HCT116 (cell line): Measurements from ENCODE around the gene IFIT1. TPM values are rescaled to one million over a fixed set of nuclear protein-coding genes. Genes with fewer than 3 reads are reported as not detected.

Experiments used
- ATAC-seq: fragments of 200-7000 bp; cut with Tn5 transposase; 2 replicates; pipeline ENCODE4 v1.9.1; 2020; ENCODE audit warnings: mild to moderate bottlenecking, moderate library complexity
- BruUV-seq: library from RNA; stranded (reverse); fragments of 400-500 nt; replicated peaks from 2 replicates; lab custom pipeline; 2021; lab: Mats Ljungman, UMichigan
- CTCF ChIA-PET: fragments of 300-600 bp; sonication (Branson Sonifier 250); formaldehyde crosslinking; loops from one replicate; lab custom pipeline; 2021; ENCODE audit warnings: antibody characterized with exemption; lab: Charles Lee
- POLR2A ChIA-PET: fragments of 300-600, 350-600 bp; sonication (Branson Sonifier 250); formaldehyde crosslinking; loops from one replicate; lab custom pipeline; 2021; ENCODE audit warnings: antibody characterized with exemption; lab: Charles Lee
- RAD21 ChIA-PET, 2 experiments: fragments of 300-600 bp; sonication (Branson Sonifier 250); formaldehyde crosslinking; loops; one replicate each; lab custom pipeline; 2023; ENCODE audit warnings: low total read pairs in 2 of 2; ENCODE audit not compliant: uncharacterized antibody in 2 of 2, unreplicated experiment in 2 of 2, low non-redundant PET in 1 of 2; lab: Charles Lee
- DNase-seq: peaks from one replicate; pipeline ENCODE4 v3.0.0-alpha.2; 2010; ENCODE audit warnings: low read depth, low spot score
- H2AFZ ChIP-seq: fragments of 200-600 bp; shearing (Covaris generic), sonication (generic); 2 replicates; pipeline ENCODE4 v1.6.1; 2017; ENCODE audit warnings: low read depth, mixed run types, mixed read lengths, antibody characterized with exemption, low read length; ENCODE audit not compliant: poor library complexity, severe bottlenecking
- H3K27ac ChIP-seq: 2 replicates; pipeline ENCODE4 v1.5.1; 2012; ENCODE audit warnings: low read depth, low read length
- H3K27me3 ChIP-seq: fragments of 200-600 bp; sonication (generic); 2 replicates; pipeline ENCODE4 v1.6.1; 2016; ENCODE audit warnings: mixed run types, low read length, mixed read lengths; ENCODE audit not compliant: insufficient read depth
- H3K36me3 ChIP-seq, 2 experiments: fragments of 200-500 bp in 1 of 2; fragments of 200-600 bp in 1 of 2; sonication (Bioruptor generic) in 1 of 2; sonication (generic) in 1 of 2; 2 replicates each; pipeline versions ENCODE4 v1.5.1 to v1.6.1; 2014 to 2016; ENCODE audit warnings: low read length in 2 of 2, inconsistent platforms in 1 of 2, mixed read lengths in 1 of 2, mixed run types in 1 of 2; ENCODE audit not compliant: insufficient read depth in 2 of 2, control insufficient read depth in 1 of 2
- H3K4me1 ChIP-seq, 2 experiments: fragments of 200-600 bp in 1 of 2; sonication (generic) in 1 of 2; 2 replicates each; pipeline versions ENCODE4 v1.5.1 to v1.6.1; 2012 to 2017; ENCODE audit warnings: low read length in 2 of 2, inconsistent platforms in 1 of 2, mild to moderate bottlenecking in 1 of 2, mixed read lengths in 1 of 2, mixed run types in 1 of 2, moderate library complexity in 1 of 2; ENCODE audit not compliant: insufficient read depth in 2 of 2, control insufficient read depth in 1 of 2
- H3K4me2 ChIP-seq: fragments of 200-600 bp; sonication (generic); 2 replicates; pipeline ENCODE4 v1.6.1; 2017; ENCODE audit warnings: mixed run types, low read length, mixed read lengths
- H3K4me3 ChIP-seq, 2 experiments: fragments of 200-600 bp in 1 of 2; sonication (generic) in 1 of 2; replicated peaks in 1 of 2; 2 replicates each; pipeline ENCODE4 v1.5.1; 2011 to 2016; ENCODE audit warnings: low read length in 2 of 2, control low read depth in 1 of 2, low read depth in 1 of 2, mild to moderate bottlenecking in 1 of 2, mixed read lengths in 1 of 2, mixed run types in 1 of 2
- H3K79me2 ChIP-seq: fragments of 200-600 bp; sonication (generic); 2 replicates; pipeline ENCODE4 v1.6.1; 2017; ENCODE audit warnings: mild to moderate bottlenecking, mixed run types, low read length, moderate library complexity, mixed read lengths; ENCODE audit not compliant: insufficient read depth
- H3K9ac ChIP-seq: fragments of 200-600 bp; sonication (generic); 2 replicates; pipeline ENCODE4 v1.6.1; 2016; ENCODE audit warnings: low read length, mixed read lengths
- H3K9me2 ChIP-seq: fragments of 200-600 bp; sonication (generic), shearing (Covaris generic); 2 replicates; pipeline ENCODE4 v1.6.1; 2017; ENCODE audit warnings: mixed run types, mild to moderate bottlenecking, moderate library complexity; ENCODE audit not compliant: insufficient read depth
- H3K9me3 ChIP-seq, 2 experiments: fragments of 200-500 bp in 1 of 2; fragments of 200-600 bp in 1 of 2; sonication (Bioruptor generic) in 1 of 2; sonication (generic) in 1 of 2; 2 replicates each; pipeline ENCODE4 v1.6.1; 2014 to 2017; ENCODE audit warnings: low read length in 2 of 2, mixed read lengths in 2 of 2, inconsistent platforms in 1 of 2, low read depth in 1 of 2, mild to moderate bottlenecking in 1 of 2, mixed run types in 1 of 2, moderate library complexity in 1 of 2; ENCODE audit not compliant: control insufficient read depth in 1 of 2, insufficient read depth in 1 of 2
- H4K20me1 ChIP-seq: fragments of 200-600 bp; sonication (generic), shearing (Covaris generic); 2 replicates; pipeline ENCODE4 v1.6.1; 2017; ENCODE audit warnings: mixed run types, mild to moderate bottlenecking, moderate library complexity; ENCODE audit not compliant: insufficient read depth
- CBX3 ChIP-seq: IDR thresholded peaks from 2 replicates; pipeline ENCODE4 v1.6.1; 2012; ENCODE audit warnings: low read depth
- CEBPB ChIP-seq: IDR thresholded peaks from 2 replicates; pipeline ENCODE4 v1.6.1; 2012; ENCODE audit warnings: low read depth
- CTCF ChIP-seq, 3 experiments: fragments of 200-600 bp in 1 of 3; sonication (generic) in 1 of 3; IDR thresholded peaks in 2 of 3; conservative IDR thresholded peaks in 1 of 3; 2 replicates each; pipeline ENCODE4 v1.5.1; 2012 to 2017; ENCODE audit warnings: low read depth in 2 of 3, low read length in 2 of 3, antibody characterized with exemption in 1 of 3, borderline replicate concordance in 1 of 3, control low read depth in 1 of 3, mild to moderate bottlenecking in 1 of 3, mixed read lengths in 1 of 3, mixed run types in 1 of 3, moderate library complexity in 1 of 3; ENCODE audit not compliant: insufficient read depth in 1 of 3
- EZH2 ChIP-seq: fragments of 200-600 bp; sonication (generic); IDR thresholded peaks from 2 replicates; pipeline ENCODE4 v1.6.1; 2017; ENCODE audit warnings: antibody characterized with exemption, mixed run types
- EZH2phosphoT487 ChIP-seq: fragments of 200-600 bp; IDR thresholded peaks from 2 replicates; pipeline ENCODE4 v1.6.1; 2018; ENCODE audit warnings: antibody characterized with exemption, borderline replicate concordance
- FOSL1 ChIP-seq: IDR thresholded peaks from 2 replicates; pipeline ENCODE4 v1.6.1; 2012; ENCODE audit warnings: low read depth
- JUND ChIP-seq: IDR thresholded peaks from 2 replicates; pipeline ENCODE4 v1.6.1; 2012
- MAX ChIP-seq: IDR thresholded peaks from 2 replicates; pipeline ENCODE4 v1.6.1; 2012
- POLR2A ChIP-seq: IDR thresholded peaks from 2 replicates; pipeline ENCODE4 v1.7.0; 2011; ENCODE audit warnings: borderline replicate concordance; ENCODE audit not compliant: insufficient read depth, insufficient read length; ENCODE audit errors: extremely low read depth
- POLR2AphosphoS5 ChIP-seq: IDR thresholded peaks from 2 replicates; pipeline ENCODE4 v1.6.1; 2011; ENCODE audit warnings: mild to moderate bottlenecking, low read depth, low read length, moderate library complexity
- REST ChIP-seq: IDR thresholded peaks from 2 replicates; pipeline ENCODE4 v1.6.1; 2012; ENCODE audit warnings: low read depth
- SP1 ChIP-seq: IDR thresholded peaks from 2 replicates; pipeline ENCODE4 v1.6.1; 2012; ENCODE audit warnings: low read depth
- SRF ChIP-seq: IDR thresholded peaks from 2 replicates; pipeline ENCODE4 v1.6.1; 2012; ENCODE audit warnings: low read depth
- TCF7L2 ChIP-seq: IDR thresholded peaks from 2 replicates; pipeline ENCODE4 v1.7.0; 2011; ENCODE audit warnings: borderline replicate concordance, inconsistent platforms; ENCODE audit not compliant: insufficient read depth, insufficient read length; ENCODE audit errors: extremely low read depth
- ZBTB33 ChIP-seq: IDR thresholded peaks from 2 replicates; pipeline ENCODE4 v1.6.1; 2011; ENCODE audit warnings: mild to moderate bottlenecking, low read length, moderate library complexity; ENCODE audit not compliant: insufficient replicate concordance; ENCODE audit errors: extremely low read depth
- ZFX ChIP-seq: fragments of 450-650 bp; IDR thresholded peaks from 2 replicates; pipeline ENCODE4 v1.6.1; 2017
- ZNF274 ChIP-seq: fragments of 200-500 bp; sonication (Bioruptor generic); IDR thresholded peaks from 2 replicates; pipeline ENCODE4 v1.6.1; 2014; ENCODE audit warnings: mild to moderate bottlenecking, low read depth, low read length, inconsistent platforms
- intact Hi-C: fragments of 100-400 bp; cut with micrococcal nuclease; formaldehyde crosslinking; loops from 2 replicates; pipeline ENCODE4 v1.10.0; 2022
- total RNA-seq: library from RNA; stranded (reverse); gene quantifications from one replicate; pipeline ENCODE4 v1.2.1, GENCODE V29; 2021; ENCODE audit not compliant: unreplicated experiment

The IFIT1 gene
- total RNA-seq, 1 experiment from 2014 or later: 3.6 TPM

- ATAC-seq (no peak), DNase-seq (no peak)
- no peak overlapping the region for H2AFZ ChIP-seq
- no peak overlapping the region for H3K9ac ChIP-seq
- ChIA-PET POLR2A (no interaction called here), CTCF (no interaction called here), RAD21 (no interaction called here)
- H3K9me3 ChIP-seq: no peaks in the 10 kb centered on the region
- H4K20me1 ChIP-seq: no peaks in the 10 kb centered on the region
- H3K79me2 ChIP-seq: no peaks in the 10 kb centered on the region
- H3K9me2 ChIP-seq: no peaks in the 10 kb centered on the region
- BruUV-seq: no TSS peak
- H3K4me2 ChIP-seq: no peak overlapping the region
- intact Hi-C loops: no loop called here
- no peaks in the 10 kb centered on the region for H3K36me3 ChIP-seq
- H3K27ac ChIP-seq: no peak overlapping the region
- no peaks in the 10 kb centered on the region for H3K27me3 ChIP-seq
- no peaks in the 10 kb centered on the region for H3K4me1 ChIP-seq
- TF ChIP-seq POLR2A: no peak
- TF ChIP-seq CTCF (IDR thresholded peaks at IDR 0.05 in 2 of 3, conservative IDR thresholded peaks at IDR 0.05 in 1 of 3; ENCODE audit: borderline replicate concordance in 1 of 3, insufficient read depth in 1 of 3, low read depth in 2 of 3, low read length in 2 of 3): no peak
- TF ChIP-seq CBX3: no peak
- TF ChIP-seq FOSL1: no peak
- no peak for TF ChIP-seq EZH2phosphoT487
- no peak for TF ChIP-seq ZNF274
- no peak for TF ChIP-seq REST
- TF ChIP-seq JUND: no peak
- TF ChIP-seq ZBTB33: no peak
- TF ChIP-seq CEBPB: no peak
- TF ChIP-seq TCF7L2: no peak
- TF ChIP-seq SRF: no peak
- no peak for TF ChIP-seq POLR2AphosphoS5
- no peak for TF ChIP-seq MAX
- no peak for TF ChIP-seq SP1
- no peak for TF ChIP-seq EZH2
- TF ChIP-seq ZFX: no peak
- no peak overlapping the region for H3K4me3 ChIP-seq
Observed at GRCh38 chr10:89373916-89374711, 18.3 kb upstream of the IFIT1 start.
